Gastroesophageal sphincter (tissue), 3 donors: ENCODE data around the gene STT3B.

Experiments
- EP300 ChIP-seq: sonication (generic); formaldehyde crosslinking; IDR thresholded peaks from one replicate; pipeline ENCODE4 v1.6.1; 2017; ENCODE audit warnings: antibody characterized with exemption, mild to moderate bottlenecking
- POLR2A ChIP-seq, 2 donors: fragments of 450-650 bp; IDR thresholded peaks; one replicate each; pipeline ENCODE4 v1.6.1; 2017; ENCODE audit warnings: antibody characterized with exemption in 2 of 2, mild to moderate bottlenecking in 2 of 2, moderate library complexity in 1 of 2
- POLR2AphosphoS5 ChIP-seq: sonication (generic); formaldehyde crosslinking; IDR thresholded peaks from one replicate; pipeline ENCODE4 v1.6.1; 2017; ENCODE audit warnings: antibody characterized with exemption
- TF ChIP-seq, protein P1 (sequence below), 4 experiments: fragments of 200-600 bp in 2 of 4; fragments of 450-650 bp in 2 of 4; sonication (generic) in 1 of 4; IDR thresholded peaks; one replicate each; pipeline ENCODE4 v1.5.1; 2017 to 2019; ENCODE audit warnings: antibody characterized with exemption in 4 of 4, mild to moderate bottlenecking in 2 of 4, moderate library complexity in 2 of 4

- TF ChIP-seq, protein P1, sequence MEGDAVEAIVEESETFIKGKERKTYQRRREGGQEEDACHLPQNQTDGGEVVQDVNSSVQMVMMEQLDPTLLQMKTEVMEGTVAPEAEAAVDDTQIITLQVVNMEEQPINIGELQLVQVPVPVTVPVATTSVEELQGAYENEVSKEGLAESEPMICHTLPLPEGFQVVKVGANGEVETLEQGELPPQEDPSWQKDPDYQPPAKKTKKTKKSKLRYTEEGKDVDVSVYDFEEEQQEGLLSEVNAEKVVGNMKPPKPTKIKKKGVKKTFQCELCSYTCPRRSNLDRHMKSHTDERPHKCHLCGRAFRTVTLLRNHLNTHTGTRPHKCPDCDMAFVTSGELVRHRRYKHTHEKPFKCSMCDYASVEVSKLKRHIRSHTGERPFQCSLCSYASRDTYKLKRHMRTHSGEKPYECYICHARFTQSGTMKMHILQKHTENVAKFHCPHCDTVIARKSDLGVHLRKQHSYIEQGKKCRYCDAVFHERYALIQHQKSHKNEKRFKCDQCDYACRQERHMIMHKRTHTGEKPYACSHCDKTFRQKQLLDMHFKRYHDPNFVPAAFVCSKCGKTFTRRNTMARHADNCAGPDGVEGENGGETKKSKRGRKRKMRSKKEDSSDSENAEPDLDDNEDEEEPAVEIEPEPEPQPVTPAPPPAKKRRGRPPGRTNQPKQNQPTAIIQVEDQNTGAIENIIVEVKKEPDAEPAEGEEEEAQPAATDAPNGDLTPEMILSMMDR (IDR thresholded peaks at IDR 0.05): no peak
- no peak for TF ChIP-seq POLR2A (IDR thresholded peaks at IDR 0.05)
- no peak for TF ChIP-seq POLR2AphosphoS5
- no peak for TF ChIP-seq EP300
Observed at GRCh38 chr3:31680072-31680870, 147.5 kb downstream of the STT3B start.
